Measurements from ENCODE around the gene ERCC5.

Gene ERCC5

DNA sequence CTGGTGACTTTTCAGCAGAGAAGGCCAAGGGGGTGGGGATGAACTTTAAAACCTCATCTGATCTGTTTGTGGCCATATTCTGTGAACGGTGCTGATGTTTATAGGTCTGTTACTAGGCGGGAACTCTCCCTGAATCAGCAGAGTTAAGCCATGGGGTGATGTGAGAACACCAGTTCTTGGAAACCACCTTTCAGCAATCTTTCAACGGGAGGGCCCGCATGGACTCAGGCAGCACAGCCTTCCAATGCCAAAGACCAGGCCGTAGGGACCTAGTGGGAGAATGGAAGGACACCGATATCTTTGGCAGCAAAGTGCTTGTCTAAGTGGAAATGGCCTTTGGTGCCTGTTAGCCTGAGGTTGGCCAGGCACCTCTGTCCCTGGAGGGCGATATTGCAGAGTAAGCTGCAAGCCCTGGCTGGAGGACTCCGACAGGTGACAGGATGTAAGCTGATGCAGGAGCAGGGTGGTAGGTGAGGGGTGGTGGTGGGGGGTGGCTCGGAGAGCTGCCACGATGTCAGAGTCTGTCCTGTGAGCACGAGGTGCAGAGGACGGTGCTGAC lies 57.0 kb downstream of the ERCC5 start:
- CTCF ChIA-PET: interaction anchor here (0.8 to 2.3 kb wide), 10 partner anchors 9 to 310 kb away, joined by 3 to 9 read pairs (median 4); no protein-coding TSS in a partner anchor

GRCh38 chr13:102903659-102904407 lies 58.0 kb downstream of the ERCC5 start:
- ChIA-PET CTCF (interaction anchor here (0.9 to 2.3 kb wide), 6 partner anchors 8 to 311 kb away, joined by 3 to 9 read pairs (median 4); no protein-coding TSS in a partner anchor), POLR2A (no interaction called here)
- TF ChIP-seq, protein P1, sequence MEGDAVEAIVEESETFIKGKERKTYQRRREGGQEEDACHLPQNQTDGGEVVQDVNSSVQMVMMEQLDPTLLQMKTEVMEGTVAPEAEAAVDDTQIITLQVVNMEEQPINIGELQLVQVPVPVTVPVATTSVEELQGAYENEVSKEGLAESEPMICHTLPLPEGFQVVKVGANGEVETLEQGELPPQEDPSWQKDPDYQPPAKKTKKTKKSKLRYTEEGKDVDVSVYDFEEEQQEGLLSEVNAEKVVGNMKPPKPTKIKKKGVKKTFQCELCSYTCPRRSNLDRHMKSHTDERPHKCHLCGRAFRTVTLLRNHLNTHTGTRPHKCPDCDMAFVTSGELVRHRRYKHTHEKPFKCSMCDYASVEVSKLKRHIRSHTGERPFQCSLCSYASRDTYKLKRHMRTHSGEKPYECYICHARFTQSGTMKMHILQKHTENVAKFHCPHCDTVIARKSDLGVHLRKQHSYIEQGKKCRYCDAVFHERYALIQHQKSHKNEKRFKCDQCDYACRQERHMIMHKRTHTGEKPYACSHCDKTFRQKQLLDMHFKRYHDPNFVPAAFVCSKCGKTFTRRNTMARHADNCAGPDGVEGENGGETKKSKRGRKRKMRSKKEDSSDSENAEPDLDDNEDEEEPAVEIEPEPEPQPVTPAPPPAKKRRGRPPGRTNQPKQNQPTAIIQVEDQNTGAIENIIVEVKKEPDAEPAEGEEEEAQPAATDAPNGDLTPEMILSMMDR (IDR thresholded peaks at IDR 0.05; ENCODE audit: control extremely low read depth, extremely low read depth, low read depth, missing control alignments): peak; percentile 28
- DNase-seq (ENCODE audit: extremely low spot score): peak; percentile 20

More for the DNA sequence above, 57.0 kb downstream of the ERCC5 start:
- TF ChIP-seq, protein P1 (IDR thresholded peaks at IDR 0.05; ENCODE audit: control extremely low read depth, extremely low read depth, low read depth, missing control alignments): no peak
- DNase-seq (ENCODE audit: extremely low spot score): no peak
- POLR2A ChIA-PET: no interaction called here

DNA sequence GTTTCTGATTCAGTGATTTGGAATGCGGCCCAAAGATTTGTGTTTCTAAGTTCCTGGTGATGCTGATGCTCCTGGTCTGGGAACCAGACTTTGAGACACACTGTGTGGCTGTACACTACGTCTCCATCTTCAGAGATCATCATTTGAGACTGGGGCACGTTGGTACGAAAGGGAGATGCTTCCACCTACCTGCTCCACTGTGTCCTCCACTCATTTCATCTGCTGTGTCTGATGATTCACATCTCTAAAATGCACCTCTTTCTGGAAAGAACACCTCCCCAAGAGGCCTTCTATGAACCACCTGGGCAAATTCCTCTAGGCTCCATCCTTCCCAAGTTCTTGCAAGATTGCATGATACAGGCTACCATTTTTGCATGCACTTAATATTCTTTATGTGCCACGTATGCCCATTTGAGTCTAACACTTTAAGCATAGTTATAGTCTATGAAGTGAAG lies 58.6 kb downstream of the ERCC5 start:
- no peak for DNase-seq (ENCODE audit: extremely low spot score)
- POLR2A ChIA-PET: no interaction called here
- CTCF ChIA-PET: interaction anchor here (0.7 to 1.4 kb wide), 5 partner anchors 9 to 236 kb away, joined by 3 to 6 read pairs (median 3); no protein-coding TSS in a partner anchor
- TF ChIP-seq, protein P1 (IDR thresholded peaks at IDR 0.05; ENCODE audit: control extremely low read depth, extremely low read depth, low read depth, missing control alignments): no peak

GRCh38 chr13:102905905-102906771 lies 60.3 kb downstream of the ERCC5 start:
- no peak for DNase-seq (ENCODE audit: extremely low spot score)
- ChIA-PET CTCF (interaction anchor here (1.2 to 2.5 kb wide), 7 partner anchors 8 to 234 kb away, joined by 3 to 10 read pairs (median 4); no protein-coding TSS in a partner anchor), POLR2A (no interaction called here)
- TF ChIP-seq, protein P1 (IDR thresholded peaks at IDR 0.05; ENCODE audit: control extremely low read depth, extremely low read depth, low read depth, missing control alignments): no peak

DNA sequence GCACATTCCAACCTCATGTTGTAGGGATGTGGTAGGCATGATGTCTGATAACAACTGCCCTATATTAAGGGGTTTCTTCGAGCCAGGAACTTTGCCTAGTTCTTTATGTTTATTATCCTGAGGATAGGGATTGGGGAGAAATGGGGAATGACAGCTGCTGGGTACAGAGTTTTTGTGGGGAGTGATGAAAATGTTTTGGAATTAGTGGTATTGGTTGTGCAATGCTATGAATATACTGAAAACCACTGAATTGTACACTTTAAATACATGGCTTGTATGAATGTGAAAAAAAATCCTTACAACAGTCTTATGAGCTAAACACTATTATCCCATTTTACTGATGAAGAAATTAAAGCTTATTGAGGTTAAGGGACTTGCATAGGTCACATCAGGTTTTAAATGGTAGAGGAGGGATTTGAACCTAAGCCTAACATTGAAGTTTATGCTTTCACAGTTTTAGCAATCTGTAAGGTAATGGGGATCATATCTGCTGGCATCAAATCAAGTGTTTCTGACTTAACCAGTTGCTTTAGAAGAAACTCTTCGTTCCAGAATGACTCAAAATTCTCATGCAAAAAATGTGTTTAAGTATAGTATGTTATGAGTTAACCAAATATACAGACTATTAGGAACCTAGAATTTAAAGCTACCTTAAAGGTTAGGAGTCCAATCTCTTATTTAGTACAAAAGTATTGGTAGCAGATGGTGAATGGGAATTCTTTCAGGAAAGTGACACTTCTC lies 61.4 kb downstream of the ERCC5 start:
- ChIA-PET CTCF (interaction anchor here (0.6 to 2.5 kb wide), 10 partner anchors 9 to 233 kb away, joined by 3 to 10 read pairs (median 4); no protein-coding TSS in a partner anchor), POLR2A (no interaction called here)
- DNase-seq (ENCODE audit: extremely low spot score): no peak
- TF ChIP-seq, protein P1 (IDR thresholded peaks at IDR 0.05; ENCODE audit: control extremely low read depth, extremely low read depth, low read depth, missing control alignments): no peak

Measured in GM10248 (cell line).